Neural progenitor cell (in vitro differentiated cells): ENCODE data around the gene UBE2R2.

ENCODE experiments used
- CTCF ChIP-seq: fragments of 200-600 bp; sonication (generic); IDR thresholded peaks from 2 replicates; pipeline ENCODE4 v1.5.1; 2017; ENCODE audit warnings: antibody characterized with exemption, mild to moderate bottlenecking
- EZH2 ChIP-seq: fragments of 200-600 bp; sonication (generic); IDR thresholded peaks from 2 replicates; pipeline ENCODE4 v1.6.1; 2017; ENCODE audit warnings: antibody characterized with exemption, mild to moderate bottlenecking, moderate library complexity
- EZH2phosphoT487 ChIP-seq: fragments of 200-600 bp; sonication (generic); IDR thresholded peaks from 2 replicates; pipeline ENCODE4 v1.6.1; 2017; ENCODE audit warnings: antibody characterized with exemption

- TF ChIP-seq EZH2phosphoT487 (no peak), EZH2 (no peak), CTCF (peak; percentile 69)
Measured at GRCh38 chr9:33813712-33814641, 3.0 kb upstream of the UBE2R2 start.
